Epithelial cell of esophagus (primary cell): ENCODE results near the gene PTPRA.
A peak's percentile ranks its signal among the peaks of the same experiment; 100 is the strongest.

Source experiments
- DNase-seq: peaks from one replicate; pipeline ENCODE4 v3.0.0; 2010; ENCODE audit warnings: low read depth
- H3K4me3 ChIP-seq: 2 replicates; pipeline ENCODE4 v1.5.1; 2011; ENCODE audit warnings: mild to moderate bottlenecking, low read length, control low read depth
- TF ChIP-seq, protein P1 (sequence below): IDR thresholded peaks from 2 replicates; pipeline ENCODE4 v1.5.1; 2011; ENCODE audit warnings: low read depth, mild to moderate bottlenecking, low read length, control low read depth, inconsistent platforms; ENCODE audit not compliant: insufficient read depth; ENCODE audit errors: missing control alignments

The PTPRA gene

DNA sequence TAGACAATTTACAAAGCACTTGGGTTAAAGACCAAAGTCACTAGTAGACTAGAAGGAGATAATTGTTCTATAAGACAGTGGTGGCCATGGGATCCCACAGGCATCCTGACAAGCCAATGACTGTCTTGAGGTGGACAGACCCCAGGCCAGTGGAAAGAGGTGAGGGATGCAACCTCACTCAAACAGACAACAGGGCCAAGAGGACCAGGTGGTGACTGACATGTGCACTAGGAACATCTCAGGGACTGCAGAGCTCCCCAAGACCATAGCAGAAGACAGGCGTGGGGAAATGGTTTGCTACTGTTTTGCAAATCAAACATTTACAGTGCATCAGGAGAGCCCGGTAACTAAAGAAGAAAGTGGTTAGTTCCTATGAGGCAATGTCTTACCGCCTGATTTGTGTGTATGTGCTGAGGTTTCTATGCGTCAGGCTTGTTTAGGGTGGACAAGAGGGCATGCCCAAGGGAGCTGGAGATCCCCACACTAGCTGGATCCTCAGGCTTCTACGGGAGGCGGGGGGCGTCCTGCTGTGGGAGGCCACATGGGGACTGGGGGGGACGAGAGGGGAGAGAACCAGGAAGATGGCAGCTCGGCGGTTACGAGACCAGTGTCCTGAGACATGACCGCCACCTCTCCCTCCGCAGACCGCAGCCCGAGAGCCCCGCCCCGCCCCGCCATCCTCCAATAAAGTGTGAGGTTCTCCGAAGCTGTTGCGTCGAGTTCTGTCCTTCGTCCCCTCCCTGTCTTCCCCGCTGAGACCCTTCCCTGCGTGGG lies 171.9 kb downstream of the PTPRA start:
- DNase-seq, result peak; percentile 68
- TF ChIP-seq, protein P1, sequence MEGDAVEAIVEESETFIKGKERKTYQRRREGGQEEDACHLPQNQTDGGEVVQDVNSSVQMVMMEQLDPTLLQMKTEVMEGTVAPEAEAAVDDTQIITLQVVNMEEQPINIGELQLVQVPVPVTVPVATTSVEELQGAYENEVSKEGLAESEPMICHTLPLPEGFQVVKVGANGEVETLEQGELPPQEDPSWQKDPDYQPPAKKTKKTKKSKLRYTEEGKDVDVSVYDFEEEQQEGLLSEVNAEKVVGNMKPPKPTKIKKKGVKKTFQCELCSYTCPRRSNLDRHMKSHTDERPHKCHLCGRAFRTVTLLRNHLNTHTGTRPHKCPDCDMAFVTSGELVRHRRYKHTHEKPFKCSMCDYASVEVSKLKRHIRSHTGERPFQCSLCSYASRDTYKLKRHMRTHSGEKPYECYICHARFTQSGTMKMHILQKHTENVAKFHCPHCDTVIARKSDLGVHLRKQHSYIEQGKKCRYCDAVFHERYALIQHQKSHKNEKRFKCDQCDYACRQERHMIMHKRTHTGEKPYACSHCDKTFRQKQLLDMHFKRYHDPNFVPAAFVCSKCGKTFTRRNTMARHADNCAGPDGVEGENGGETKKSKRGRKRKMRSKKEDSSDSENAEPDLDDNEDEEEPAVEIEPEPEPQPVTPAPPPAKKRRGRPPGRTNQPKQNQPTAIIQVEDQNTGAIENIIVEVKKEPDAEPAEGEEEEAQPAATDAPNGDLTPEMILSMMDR, result no peak
- H3K4me3 ChIP-seq, result peak overlapping the region; percentile 70

DNA sequence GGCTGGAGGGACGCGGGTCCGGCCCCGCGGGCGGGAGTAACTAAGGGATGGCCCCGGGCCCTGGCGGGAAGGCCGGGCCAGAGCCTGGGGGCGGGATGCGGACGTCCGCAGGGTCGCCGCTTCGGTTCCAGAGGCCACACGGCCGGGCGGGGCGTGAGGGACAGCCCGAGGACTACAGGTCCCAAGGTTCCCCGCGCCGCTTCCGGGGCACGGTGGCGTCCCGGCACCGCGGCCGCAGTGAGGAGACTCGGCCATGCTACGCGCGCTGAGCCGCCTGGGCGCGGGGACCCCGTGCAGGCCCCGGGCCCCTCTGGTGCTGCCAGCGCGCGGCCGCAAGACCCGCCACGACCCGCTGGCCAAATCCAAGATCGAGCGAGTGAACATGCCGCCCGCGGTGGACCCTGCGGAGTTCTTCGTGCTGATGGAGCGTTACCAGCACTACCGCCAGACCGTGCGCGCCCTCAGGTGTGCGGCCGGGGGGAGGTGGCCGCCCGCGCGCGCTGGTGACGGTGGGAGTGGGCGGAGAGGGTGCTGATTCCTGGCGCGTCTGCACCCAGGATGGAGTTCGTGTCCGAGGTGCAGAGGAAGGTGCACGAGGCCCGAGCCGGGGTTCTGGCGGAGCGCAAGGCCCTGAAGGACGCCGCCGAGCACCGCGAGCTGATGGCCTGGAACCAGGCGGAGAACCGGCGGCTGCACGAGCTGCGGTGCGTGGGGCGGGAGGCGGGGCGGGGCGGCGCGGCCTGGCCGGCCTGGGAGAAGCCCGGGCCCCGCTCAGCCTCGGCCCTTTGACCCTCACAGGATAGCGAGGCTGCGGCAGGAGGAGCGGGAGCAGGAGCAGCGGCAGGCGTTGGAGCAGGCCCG lies 172.8 kb downstream of the PTPRA start, which contains the start of gene MRPS26:
Gene MRPS26, plus strand, starts transcription at position 237 of the 861 bp plus-strand sequence. Its CDS starts 17 bp downstream, at position 254.
- H3K4me3 ChIP-seq, result peak within 1 kb of the TSS; percentile 70
- TF ChIP-seq, protein P1, result no peak
- peak; percentile 88 for DNase-seq

DNA sequence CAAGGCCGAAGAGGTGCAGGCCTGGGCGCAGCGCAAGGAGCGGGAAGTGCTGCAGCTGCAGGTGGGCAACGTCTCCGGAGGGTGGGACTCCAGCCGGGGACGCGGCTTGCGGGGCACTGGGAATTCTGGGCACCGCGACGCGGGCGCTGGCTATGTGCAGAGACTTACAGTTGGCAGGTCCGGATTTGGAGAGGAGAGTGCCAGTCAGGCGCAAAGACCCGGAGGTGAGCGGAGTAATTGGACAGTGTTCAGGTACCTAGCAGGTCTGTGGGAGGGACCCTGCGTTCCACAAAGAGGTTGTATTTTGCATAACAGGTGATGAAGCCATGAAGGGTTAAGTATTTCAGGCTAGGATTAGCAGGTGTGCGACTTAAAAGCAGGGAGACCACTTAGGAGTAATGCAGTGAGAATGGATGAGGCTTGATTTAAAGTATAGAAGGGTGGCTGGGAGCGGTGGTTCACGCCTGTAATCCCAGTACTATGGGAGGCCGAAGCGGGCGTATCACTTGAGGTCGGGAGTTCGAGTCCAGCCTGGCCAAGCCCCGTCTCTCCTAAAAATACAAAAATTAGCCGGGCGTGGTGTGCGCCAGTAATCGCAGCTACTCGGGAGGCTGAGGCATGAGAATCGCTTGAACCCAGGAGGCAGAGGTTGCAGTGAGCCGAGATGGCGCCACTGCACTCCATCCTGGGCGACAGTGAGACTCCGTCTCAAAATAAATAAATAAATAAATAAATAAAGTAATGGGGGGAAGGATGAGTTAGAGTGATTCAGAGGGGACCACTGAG lies 173.6 kb downstream of the PTPRA start:
- H3K4me3 ChIP-seq, result peak overlapping the region; percentile 70
- TF ChIP-seq, protein P1, result no peak
- peak; percentile 77 for DNase-seq

DNA sequence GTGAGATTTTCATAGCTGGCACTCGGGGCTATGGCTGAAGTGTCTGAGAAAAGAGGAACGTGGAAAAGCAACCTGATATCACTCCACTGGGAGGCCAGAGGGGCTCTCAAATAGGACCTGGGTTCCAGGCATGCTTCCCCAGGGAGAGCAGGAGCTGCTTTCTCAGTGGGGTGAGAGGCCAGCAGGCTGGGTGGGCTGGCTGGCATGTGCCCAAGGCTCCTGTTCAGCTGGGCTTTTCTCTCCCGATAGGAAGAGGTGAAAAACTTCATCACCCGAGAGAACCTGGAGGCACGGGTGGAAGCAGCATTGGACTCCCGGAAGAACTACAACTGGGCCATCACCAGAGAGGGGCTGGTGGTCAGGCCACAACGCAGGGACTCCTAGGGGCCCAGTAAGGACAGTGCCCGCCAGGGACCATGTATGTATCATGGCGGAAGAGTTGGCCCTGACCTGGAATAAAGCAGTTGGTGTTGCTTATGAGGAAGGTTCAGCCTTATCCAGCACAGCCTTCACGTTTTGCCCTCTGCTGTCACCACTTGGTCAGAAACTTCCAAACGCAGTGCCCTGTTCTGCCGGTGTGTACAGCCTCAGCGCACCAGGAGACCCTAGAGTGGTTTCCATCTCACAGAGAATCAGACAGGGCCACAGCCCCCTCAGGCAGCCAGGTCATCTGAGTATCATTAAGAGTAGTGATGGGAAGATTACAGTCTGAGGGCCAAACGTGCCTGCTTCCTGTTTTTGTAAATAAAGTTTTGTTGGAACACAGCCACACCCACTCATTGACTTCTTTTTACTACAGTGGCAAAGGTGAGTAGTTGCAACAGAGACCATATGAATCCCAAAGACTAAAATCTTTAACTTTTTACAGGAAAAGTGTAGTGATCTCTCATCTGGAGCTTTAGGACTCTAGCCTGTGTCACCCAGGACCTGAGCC lies 174.5 kb downstream of the PTPRA start:
- peak overlapping the region; percentile 70 for H3K4me3 ChIP-seq
- TF ChIP-seq, protein P1, result no peak
- no peak for DNase-seq

DNA sequence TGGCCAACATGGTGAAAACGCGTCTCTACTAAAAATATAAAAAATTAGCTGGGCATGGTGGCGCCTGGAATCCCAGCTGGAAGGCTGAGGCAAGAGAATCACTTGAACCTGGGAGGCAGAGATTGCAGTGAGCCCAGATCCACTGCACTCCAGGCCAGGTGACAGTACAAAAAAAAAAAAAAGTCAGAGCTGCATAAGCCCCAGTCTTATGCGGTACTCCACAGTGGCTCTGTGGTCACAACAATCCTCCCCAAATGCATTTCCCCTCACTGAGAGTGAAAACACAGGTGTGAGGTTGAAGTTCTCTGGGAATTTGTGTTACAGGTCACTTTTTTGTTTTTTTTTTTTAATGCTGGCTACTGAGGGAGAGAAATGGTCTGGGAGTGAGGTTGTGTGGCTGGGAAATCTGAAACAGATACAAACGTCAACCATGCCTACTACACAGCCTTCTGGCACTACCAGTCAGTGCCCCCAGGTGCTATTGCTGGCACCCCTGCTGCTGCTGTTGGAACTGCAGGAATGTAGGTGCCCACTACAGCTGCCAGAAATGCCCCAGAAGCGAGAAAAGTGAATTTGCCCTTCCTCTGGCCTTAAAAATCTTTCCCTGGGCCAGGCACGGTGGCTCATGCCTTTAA lies 178.2 kb downstream of the PTPRA start:
- no peak overlapping the region for H3K4me3 ChIP-seq
- TF ChIP-seq, protein P1, result no peak
- no peak for DNase-seq
